Left lung (tissue), 10 donors: ENCODE measurements around the gene NFATC1. TPM values are rescaled to one million over a fixed set of nuclear protein-coding genes. Genes with fewer than 3 reads are reported as not detected.
A peak's percentile ranks its signal among the peaks of the same experiment; 100 is the strongest.

Experiments used
- ATAC-seq: fragments of 200-7000 bp; cut with Tn5 transposase; one replicate; pipeline ENCODE4 v1.9.1; 2020; ENCODE audit warnings: moderate library complexity
- DNase-seq, 4 donors: peaks; one replicate each; pipeline ENCODE4 v3.0.0-alpha.2; 2013 to 2020
- H3K27ac ChIP-seq, 2 donors: fragments of 200-600 bp; sonication (generic) in 1 of 2; one replicate each; pipeline versions ENCODE4 v1.5.0 to v1.8.0; 2020 to 2021
- H3K27me3 ChIP-seq, 2 donors: fragments of 200-600 bp; sonication (generic) in 1 of 2; one replicate each; pipeline versions ENCODE4 v1.5.0 to v1.8.0; 2020 to 2021
- H3K36me3 ChIP-seq, 2 donors: fragments of 200-600 bp; sonication (generic) in 1 of 2; one replicate each; pipeline versions ENCODE4 v1.5.0 to v1.8.0; 2020 to 2021
- H3K4me1 ChIP-seq, 2 donors: fragments of 200-600 bp; one replicate each; pipeline ENCODE4 v1.8.0; 2021
- H3K4me3 ChIP-seq, 2 donors: fragments of 200-600 bp; sonication (generic) in 1 of 2; one replicate each; pipeline versions ENCODE4 v1.5.0 to v1.8.0; 2020 to 2021; ENCODE audit warnings: mild to moderate bottlenecking in 1 of 2
- H3K9me3 ChIP-seq, 2 donors: fragments of 200-600 bp; sonication (generic) in 1 of 2; one replicate each; pipeline versions ENCODE4 v1.5.0 to v1.8.0; 2020 to 2021
- CTCF ChIP-seq, 2 donors: fragments of 200-600 bp; sonication (generic) in 1 of 2; IDR thresholded peaks; one replicate each; pipeline versions ENCODE4 v1.5.0 to v1.8.0; 2021; ENCODE audit warnings: antibody characterized with exemption in 2 of 2
- intact Hi-C, 2 donors: fragments of 100-400 bp; cut with DNase I; formaldehyde crosslinking; loops; one replicate each; pipeline versions ENCODE4 v1.11.2 to v1.14.2; 2022
- polyA plus RNA-seq, 6 donors: library from polyadenylated mRNA; unstranded; fragments of 120-200 nt; gene quantifications; one replicate each; pipeline ENCODE4 v1.2.1, GENCODE V29; 2013; ENCODE audit not compliant: insufficient read length in 6 of 6
- total RNA-seq, 2 donors: library from RNA; stranded (reverse); fragmentation: NEBNext Ultra II Directional; extraction: Animal tissue kit (Norgen Biotek cat#: 25700); gene quantifications; one replicate each; pipeline ENCODE4 v1.2.1, GENCODE V29; 2021
- donor health status: DM: no; HTN: yes; CAD: no.
- donor health status: DM: no; HTN: no; CAD: no.

The NFATC1 gene
- total and polyA plus RNA-seq, 8 donors: 6.5 to 17.1 (median 8.0) TPM

DNA sequence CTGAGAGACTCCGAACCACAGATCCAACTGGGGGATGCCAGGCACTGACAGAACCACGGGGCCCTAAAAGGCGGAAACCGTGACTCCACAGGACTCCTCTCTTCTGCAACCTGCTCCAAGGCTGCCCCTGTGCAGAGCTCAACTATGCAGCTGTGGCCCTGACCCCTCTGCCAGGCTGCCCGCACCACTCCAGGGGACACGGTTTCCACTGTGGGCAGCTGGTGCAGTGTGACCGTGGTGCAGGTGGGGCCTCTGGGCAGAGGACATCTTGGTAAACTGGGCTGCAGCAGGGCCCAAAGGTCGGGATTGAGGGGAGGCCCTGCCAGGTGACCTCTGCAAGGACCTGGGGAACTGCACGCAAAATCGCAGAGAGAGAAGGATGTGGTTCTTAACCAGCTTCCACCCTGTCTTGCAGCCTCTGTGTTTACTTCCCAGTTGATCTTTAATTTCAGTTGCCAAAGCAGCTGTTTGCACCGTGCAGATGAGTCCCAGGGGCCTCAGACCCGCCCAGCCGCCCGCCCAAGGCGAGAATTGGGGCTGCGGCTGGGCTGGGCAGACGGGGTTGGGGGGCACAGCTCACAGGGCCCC lies 179.3 kb downstream of the NFATC1 start:
- Histone ChIP-seq H3K27me3 (peaks cover 0 to 30% of the 10 kb centered on the region in 2 donors), H3K36me3 (no peaks in the 10 kb centered on the region), H3K9me3 (peaks cover 0 to 26% of the 10 kb centered on the region in 2 donors), H3K4me1 (peaks cover 4 to 11% of the 10 kb centered on the region in 2 donors), H3K27ac (no peak overlapping the region), H3K4me3 (no peak overlapping the region)
- DNase-seq (peak in 2 of 4 donors; percentile 28 to 50), ATAC-seq (no peak)
- no peak for TF ChIP-seq CTCF (IDR thresholded peaks at IDR 0.05)
- intact Hi-C loops: no loop called here

DNA sequence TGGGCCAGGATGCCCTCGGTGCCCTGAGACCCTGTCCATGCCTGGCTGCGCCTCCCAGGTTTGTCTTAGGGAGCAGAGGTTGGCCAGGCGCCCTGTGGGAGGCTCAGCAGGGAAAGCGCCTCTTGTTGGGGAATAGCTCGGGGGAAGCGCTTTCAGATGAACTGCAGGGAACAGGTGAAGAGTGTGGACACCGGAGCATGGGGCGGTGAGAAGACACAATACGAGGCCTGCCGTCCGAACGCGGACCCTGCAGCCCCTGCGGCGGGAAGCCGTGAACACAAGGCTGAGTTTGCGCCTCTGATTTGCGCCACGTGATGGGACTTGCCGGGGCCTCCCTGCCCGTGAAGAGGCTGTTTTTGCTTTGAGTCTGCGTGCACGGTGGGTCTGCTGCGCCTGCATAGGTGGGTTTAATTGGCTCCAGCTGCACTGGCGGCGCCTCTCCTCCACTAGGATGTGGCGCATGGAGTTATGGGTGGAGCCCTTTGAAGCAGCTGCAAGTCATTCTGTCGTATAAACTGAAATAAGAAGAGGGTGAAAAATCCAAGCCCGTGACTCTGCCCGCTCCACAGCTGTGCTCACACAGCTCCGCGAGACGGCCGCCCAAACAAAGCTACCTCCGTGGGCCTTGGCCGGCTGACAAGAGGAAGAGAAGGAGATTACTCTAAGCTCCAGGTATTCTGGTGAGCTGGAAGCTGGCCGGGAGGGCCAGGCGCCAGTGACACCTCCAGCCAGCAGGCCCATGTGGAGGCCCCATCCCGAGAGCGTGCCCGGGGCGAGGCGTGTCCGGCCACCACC lies 180.4 kb downstream of the NFATC1 start:
- Histone ChIP-seq H3K27me3 (peaks cover 0 to 28% of the 10 kb centered on the region in 2 donors), H3K4me3 (no peak overlapping the region), H3K9me3 (peaks cover 0 to 26% of the 10 kb centered on the region in 2 donors), H3K4me1 (peaks cover 4 to 11% of the 10 kb centered on the region in 2 donors), H3K36me3 (no peaks in the 10 kb centered on the region), H3K27ac (peak overlapping the region in 1 of 2 donors; percentile 19)
- ATAC-seq (peak; percentile 53), DNase-seq (peak in 3 of 4 donors; percentile 33 to 78 (median 61))
- TF ChIP-seq CTCF (IDR thresholded peaks at IDR 0.05): no peak
- intact Hi-C loops: no loop called here

- ATAC-seq: peak; percentile 24
- intact Hi-C loops: no loop called here
These were observed 181.1 kb downstream of the NFATC1 start for GRCh38 chr18:79576686-79577351.

DNA sequence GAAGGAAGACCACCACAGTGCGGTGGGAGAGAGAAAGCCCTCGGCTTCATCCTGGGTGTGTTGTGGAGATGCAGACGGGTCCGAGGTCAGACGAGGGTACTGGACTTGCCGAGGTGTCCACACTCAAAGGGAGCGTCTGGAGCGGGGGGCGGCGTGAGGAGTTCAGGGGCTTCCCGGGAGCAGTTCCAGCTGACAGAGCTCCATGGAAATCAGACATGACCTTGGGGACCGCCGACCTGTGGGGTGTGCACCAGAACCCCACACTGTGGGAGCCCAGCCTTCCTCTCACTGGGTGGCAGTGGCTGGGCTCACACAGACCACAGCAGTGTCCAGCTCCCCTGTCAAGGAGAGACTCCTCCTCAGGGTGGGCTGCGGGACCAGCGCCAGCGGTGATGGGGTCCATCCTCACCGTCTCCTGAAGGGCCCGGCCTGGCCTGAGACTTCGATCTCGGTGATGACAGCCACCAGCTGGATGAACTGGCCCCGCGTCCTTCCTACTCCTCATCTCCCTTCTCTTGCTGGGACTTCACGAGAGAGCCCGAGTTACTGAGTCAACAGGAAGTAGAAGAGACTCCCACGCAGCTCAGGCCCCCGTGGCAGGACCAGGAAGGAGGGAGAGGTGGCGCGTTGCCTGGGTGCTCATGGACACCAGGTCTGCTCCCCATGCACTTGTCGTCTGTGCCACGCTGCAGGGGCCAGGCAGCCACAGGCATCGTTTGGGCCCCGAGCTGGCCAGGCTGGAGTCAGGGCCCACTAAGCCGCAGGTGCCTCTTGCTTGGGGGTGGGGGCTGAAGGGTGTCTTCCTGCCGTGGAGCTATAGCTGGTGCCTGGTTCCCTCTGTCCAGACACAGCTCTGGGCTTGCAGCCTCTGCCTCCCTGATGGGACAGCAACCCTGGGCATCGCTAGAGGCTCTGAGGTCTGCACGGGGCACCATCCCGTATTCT lies 182.0 kb downstream of the NFATC1 start:
- DNase-seq (peak in 2 of 4 donors; percentile 33 to 63), ATAC-seq (no peak)
- no peaks in the 10 kb centered on the region for H3K36me3 ChIP-seq
- H3K27me3 ChIP-seq: peaks cover 0 to 19% of the 10 kb centered on the region in 2 donors
- no peak overlapping the region for H3K27ac ChIP-seq
- H3K4me1 ChIP-seq: peaks cover 4 to 11% of the 10 kb centered on the region in 2 donors
- no peak overlapping the region for H3K4me3 ChIP-seq
- no peak for TF ChIP-seq CTCF (IDR thresholded peaks at IDR 0.05)
- intact Hi-C loops: no loop called here
- H3K9me3 ChIP-seq: peaks cover 0 to 16% of the 10 kb centered on the region in 2 donors

More at GRCh38 chr18:79576686-79577351, 181.1 kb downstream of the NFATC1 start:
- peaks cover 0 to 25% of the 10 kb centered on the region in 2 donors for H3K9me3 ChIP-seq
- H3K36me3 ChIP-seq: no peaks in the 10 kb centered on the region
- TF ChIP-seq CTCF (IDR thresholded peaks at IDR 0.05): no peak
- peaks cover 4 to 11% of the 10 kb centered on the region in 2 donors for H3K4me1 ChIP-seq
- H3K27ac ChIP-seq: peak overlapping the region in 1 of 2 donors; percentile 19
- H3K4me3 ChIP-seq: no peak overlapping the region
- peak; percentile 34 to 84 (median 73) for DNase-seq
- H3K27me3 ChIP-seq: peaks cover 0 to 21% of the 10 kb centered on the region in 2 donors
